HT-29 (cell line): ENCODE results near the gene HERC6. TPM values are rescaled to one million over a fixed set of nuclear protein-coding genes. Genes with fewer than 3 reads are reported as not detected.

ENCODE experiments used
- small RNA-seq: library from RNA; depleted of rRNA; stranded (forward); fragments of <200 nt; gene quantifications from one replicate; pipeline ENCODE3, GENCODE V24; 2014
- total RNA-seq: library from RNA; depleted of rRNA; stranded (reverse); fragments of >200 nt; shearing (Covaris generic); gene quantifications from 2 replicates; pipeline ENCODE4 v1.2.3, GENCODE V29; 2014; rRNA removed

Gene HERC6
- total RNA-seq, 1 experiment from 2014 or later: 12.8 TPM

Small RNAs within 50 kb of the gene (small RNA-seq; reads per million reads assigned to genes)
- gene RF00019: not detected

Other genes starting within 250 kb of the HERC6 start
- gene ABCG2, start 220.2 kb upstream of the HERC6 start, total RNA-seq: 51.2 and 55.5 TPM in 2 replicates
- 4.1 and 11.0 TPM in 2 replicates for gene PPM1K, start 94.3 kb upstream of the HERC6 start, total RNA-seq
- 0.23 and 0.70 TPM in 2 replicates for gene HERC5, start 78.3 kb downstream of the HERC6 start, total RNA-seq
- 78.9 and 86.0 TPM in 2 replicates for gene PYURF, start 144.9 kb downstream of the HERC6 start, total RNA-seq
- 1.8 and 5.0 TPM in 2 replicates for gene HERC3, start 213.6 kb downstream of the HERC6 start, total RNA-seq